Neural cell (in vitro differentiated cells): ENCODE data around the gene RNF20. TPM values are rescaled to one million over a fixed set of nuclear protein-coding genes. Genes with fewer than 3 reads are reported as not detected.

ENCODE experiments used
- H2AFZ ChIP-seq: fragments of 200-600, 300-800 bp; sonication (generic), shearing (Covaris generic); 2 replicates; pipeline ENCODE4 v1.6.0; 2014; ENCODE audit warnings: low read depth, mild to moderate bottlenecking, antibody characterized with exemption, low read length, moderate library complexity
- H3F3A ChIP-seq: fragments of 200-600 bp; shearing (Covaris generic); 2 replicates; pipeline ENCODE4 v1.6.1; 2016; ENCODE audit warnings: mild to moderate bottlenecking, moderate library complexity, mixed read lengths, antibody characterized with exemption, low read length; ENCODE audit not compliant: insufficient read depth, poor library complexity, severe bottlenecking
- H3K27ac ChIP-seq: fragments of 200-600, 300-800 bp; sonication (generic), shearing (Covaris generic); 2 replicates; pipeline ENCODE4 v1.5.1; 2014; ENCODE audit warnings: mild to moderate bottlenecking, low read length, moderate library complexity
- H3K27me3 ChIP-seq: fragments of 300-800, 200-600 bp; sonication (generic), shearing (Covaris generic); 2 replicates; pipeline ENCODE4 v1.6.0; 2014; ENCODE audit warnings: mild to moderate bottlenecking, low read depth, low read length, moderate library complexity; ENCODE audit not compliant: insufficient read depth
- H3K36me3 ChIP-seq: fragments of 300-800, 200-600 bp; sonication (generic), shearing (Covaris generic); 2 replicates; pipeline ENCODE4 v1.5.1; 2014; ENCODE audit warnings: mild to moderate bottlenecking, antibody characterized with exemption, low read length, moderate library complexity; ENCODE audit not compliant: insufficient read depth
- H3K4me2 ChIP-seq: fragments of 300-800, 200-600 bp; sonication (generic), shearing (Covaris generic); 2 replicates; pipeline ENCODE4 v1.6.0; 2014; ENCODE audit warnings: mild to moderate bottlenecking, low read length
- H3K4me3 ChIP-seq: fragments of 300-800, 200-600 bp; sonication (generic), shearing (Covaris generic); 2 replicates; pipeline ENCODE4 v1.5.1; 2014; ENCODE audit warnings: mild to moderate bottlenecking, low read length, moderate library complexity
- H3K79me2 ChIP-seq: fragments of 200-600 bp; shearing (Covaris generic); replicated peaks from 2 replicates; pipeline ENCODE4 v1.6.0; 2014; ENCODE audit warnings: mild to moderate bottlenecking, low read length, moderate library complexity; ENCODE audit not compliant: insufficient read depth
- H3K9ac ChIP-seq: fragments of 300-800, 200-600 bp; sonication (generic), shearing (Covaris generic); 2 replicates; pipeline ENCODE4 v1.6.1; 2016; ENCODE audit warnings: mild to moderate bottlenecking, low read length, mixed read lengths
- H3K9me2 ChIP-seq: fragments of 200-600 bp; shearing (Covaris generic); 2 replicates; pipeline ENCODE4 v1.6.1; 2016; ENCODE audit warnings: mild to moderate bottlenecking, low read length, mixed read lengths; ENCODE audit not compliant: insufficient read depth
- H3K9me3 ChIP-seq: fragments of 200-600, 300-800 bp; sonication (generic), shearing (Covaris generic); 2 replicates; pipeline ENCODE4 v1.6.1; 2016; ENCODE audit warnings: mild to moderate bottlenecking, mixed run types, low read length, moderate library complexity, mixed read lengths
- H4K20me1 ChIP-seq: fragments of 200-600 bp; shearing (Covaris generic); 2 replicates; pipeline ENCODE4 v1.6.1; 2016; ENCODE audit warnings: mild to moderate bottlenecking, mixed run types; ENCODE audit not compliant: insufficient read depth
- EP300 ChIP-seq: fragments of 450-650 bp; conservative IDR thresholded peaks from 2 replicates; pipeline ENCODE4 v1.6.1; 2014; ENCODE audit warnings: antibody characterized with exemption, mild to moderate bottlenecking, moderate library complexity; ENCODE audit not compliant: poor library complexity, severe bottlenecking
- EZH2 ChIP-seq: fragments of 200-600, 300-800 bp; shearing (Covaris generic), sonication (generic); IDR thresholded peaks from 2 replicates; pipeline ENCODE4 v1.6.1; 2014; ENCODE audit warnings: antibody characterized with exemption, low read length, borderline replicate concordance, mild to moderate bottlenecking; ENCODE audit not compliant: insufficient read depth, poor library complexity, severe bottlenecking
- MXI1 ChIP-seq: fragments of 450-650 bp; conservative IDR thresholded peaks from 2 replicates; pipeline ENCODE4 v1.6.1; 2014; ENCODE audit warnings: antibody characterized with exemption, mild to moderate bottlenecking; ENCODE audit not compliant: poor library complexity, severe bottlenecking
- POLR2AphosphoS5 ChIP-seq: IDR thresholded peaks from 2 replicates; pipeline ENCODE4 v1.6.1; 2012
- RAD21 ChIP-seq: fragments of 450-650 bp; conservative IDR thresholded peaks from 2 replicates; pipeline ENCODE4 v1.6.1; 2014; ENCODE audit warnings: antibody characterized with exemption, mild to moderate bottlenecking, moderate library complexity
- SMC3 ChIP-seq: fragments of 450-650 bp; conservative IDR thresholded peaks from 2 replicates; pipeline ENCODE4 v1.6.1; 2014; ENCODE audit warnings: antibody characterized with exemption, mild to moderate bottlenecking, moderate library complexity; ENCODE audit not compliant: poor library complexity
- TAF1 ChIP-seq: IDR thresholded peaks from 2 replicates; pipeline ENCODE4 v1.6.1; 2012; ENCODE audit warnings: low read depth
- polyA minus RNA-seq: library from RNA; depleted of rRNA, polyadenylated mRNA; stranded (reverse); fragments of >200 nt; gene quantifications from 2 replicates; pipeline ENCODE4 v1.2.3, GENCODE V29; 2014
- polyA plus RNA-seq: library from polyadenylated mRNA; depleted of rRNA; stranded (reverse); fragments of >200 nt; gene quantifications from 2 replicates; pipeline ENCODE4 v1.2.3, GENCODE V29; 2014
- TF ChIP-seq, protein P1 (sequence below): fragments of 450-650 bp; IDR thresholded peaks from 2 replicates; pipeline ENCODE4 v1.5.1; 2014; ENCODE audit warnings: antibody characterized with exemption, mild to moderate bottlenecking, moderate library complexity; ENCODE audit not compliant: poor library complexity, severe bottlenecking
- TF ChIP-seq, protein P2 (sequence below): IDR thresholded peaks from 2 replicates; pipeline ENCODE4 v1.6.1; 2012; ENCODE audit warnings: borderline replicate concordance

The RNF20 gene, protein sequence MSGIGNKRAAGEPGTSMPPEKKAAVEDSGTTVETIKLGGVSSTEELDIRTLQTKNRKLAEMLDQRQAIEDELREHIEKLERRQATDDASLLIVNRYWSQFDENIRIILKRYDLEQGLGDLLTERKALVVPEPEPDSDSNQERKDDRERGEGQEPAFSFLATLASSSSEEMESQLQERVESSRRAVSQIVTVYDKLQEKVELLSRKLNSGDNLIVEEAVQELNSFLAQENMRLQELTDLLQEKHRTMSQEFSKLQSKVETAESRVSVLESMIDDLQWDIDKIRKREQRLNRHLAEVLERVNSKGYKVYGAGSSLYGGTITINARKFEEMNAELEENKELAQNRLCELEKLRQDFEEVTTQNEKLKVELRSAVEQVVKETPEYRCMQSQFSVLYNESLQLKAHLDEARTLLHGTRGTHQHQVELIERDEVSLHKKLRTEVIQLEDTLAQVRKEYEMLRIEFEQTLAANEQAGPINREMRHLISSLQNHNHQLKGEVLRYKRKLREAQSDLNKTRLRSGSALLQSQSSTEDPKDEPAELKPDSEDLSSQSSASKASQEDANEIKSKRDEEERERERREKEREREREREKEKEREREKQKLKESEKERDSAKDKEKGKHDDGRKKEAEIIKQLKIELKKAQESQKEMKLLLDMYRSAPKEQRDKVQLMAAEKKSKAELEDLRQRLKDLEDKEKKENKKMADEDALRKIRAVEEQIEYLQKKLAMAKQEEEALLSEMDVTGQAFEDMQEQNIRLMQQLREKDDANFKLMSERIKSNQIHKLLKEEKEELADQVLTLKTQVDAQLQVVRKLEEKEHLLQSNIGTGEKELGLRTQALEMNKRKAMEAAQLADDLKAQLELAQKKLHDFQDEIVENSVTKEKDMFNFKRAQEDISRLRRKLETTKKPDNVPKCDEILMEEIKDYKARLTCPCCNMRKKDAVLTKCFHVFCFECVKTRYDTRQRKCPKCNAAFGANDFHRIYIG
- polyA plus RNA-seq (32.1 and 33.5 TPM in 2 replicates), polyA minus RNA-seq (57.2 and 64.0 TPM in 2 replicates)

DNA sequence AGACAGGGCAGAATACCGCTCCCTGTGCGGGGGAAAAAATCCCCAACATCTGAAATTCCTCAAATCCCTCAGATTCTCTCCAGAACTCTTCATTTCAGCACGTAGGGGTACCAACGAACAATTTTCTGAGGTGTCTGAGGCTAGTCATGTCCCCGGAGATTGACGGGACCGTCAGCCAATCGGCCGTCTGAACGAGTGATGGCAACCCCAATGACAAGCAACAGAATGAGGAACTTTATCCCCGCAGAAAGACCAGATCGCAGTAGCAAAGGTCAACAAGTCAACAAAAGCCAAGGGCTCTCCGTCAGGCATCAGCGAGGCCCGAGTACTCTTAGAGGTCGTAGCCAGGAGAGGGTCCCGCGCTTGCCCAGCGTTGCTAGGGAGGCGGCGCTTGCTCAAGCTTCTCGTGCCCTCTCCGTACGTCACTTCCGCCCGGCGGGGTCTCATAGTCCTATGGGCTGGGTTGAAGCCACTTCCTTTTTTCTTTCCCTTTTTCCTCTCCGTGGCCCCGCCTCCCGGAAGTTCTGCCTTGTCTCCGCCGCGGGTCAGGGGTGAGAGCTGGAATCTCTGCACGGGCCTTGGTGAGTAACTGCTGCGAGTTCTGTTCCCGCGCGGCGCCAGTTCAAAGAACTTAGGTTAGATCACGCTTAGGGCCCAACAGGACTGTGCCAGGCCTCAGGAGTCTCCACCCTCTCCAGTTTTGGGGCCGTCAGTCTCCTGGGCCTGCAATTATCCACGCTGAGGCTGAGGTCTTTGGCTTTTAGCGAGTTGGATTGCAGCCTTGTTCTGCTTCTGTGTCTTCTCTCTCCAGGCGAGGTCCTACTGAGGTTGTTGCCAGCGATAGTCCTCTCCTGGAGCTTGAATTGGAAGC is at the start of gene RNF20:
Gene RNF20 (plus strand): TSS at position 520 of the 871 bp plus-strand sequence. CDS start 1,571 bp downstream, outside the sequence.
- peak within 1 kb of the TSS; percentile 54 for H3K4me2 ChIP-seq
- H3K9ac ChIP-seq, result peak within 1 kb of the TSS; percentile 79
- TF ChIP-seq TAF1 (peak; percentile 63), SMC3 (no peak), EZH2 (no peak), MXI1 (peak; percentile 74), POLR2AphosphoS5 (peak; percentile 68), EP300 (no peak), RAD21 (no peak)
- TF ChIP-seq, protein P1, sequence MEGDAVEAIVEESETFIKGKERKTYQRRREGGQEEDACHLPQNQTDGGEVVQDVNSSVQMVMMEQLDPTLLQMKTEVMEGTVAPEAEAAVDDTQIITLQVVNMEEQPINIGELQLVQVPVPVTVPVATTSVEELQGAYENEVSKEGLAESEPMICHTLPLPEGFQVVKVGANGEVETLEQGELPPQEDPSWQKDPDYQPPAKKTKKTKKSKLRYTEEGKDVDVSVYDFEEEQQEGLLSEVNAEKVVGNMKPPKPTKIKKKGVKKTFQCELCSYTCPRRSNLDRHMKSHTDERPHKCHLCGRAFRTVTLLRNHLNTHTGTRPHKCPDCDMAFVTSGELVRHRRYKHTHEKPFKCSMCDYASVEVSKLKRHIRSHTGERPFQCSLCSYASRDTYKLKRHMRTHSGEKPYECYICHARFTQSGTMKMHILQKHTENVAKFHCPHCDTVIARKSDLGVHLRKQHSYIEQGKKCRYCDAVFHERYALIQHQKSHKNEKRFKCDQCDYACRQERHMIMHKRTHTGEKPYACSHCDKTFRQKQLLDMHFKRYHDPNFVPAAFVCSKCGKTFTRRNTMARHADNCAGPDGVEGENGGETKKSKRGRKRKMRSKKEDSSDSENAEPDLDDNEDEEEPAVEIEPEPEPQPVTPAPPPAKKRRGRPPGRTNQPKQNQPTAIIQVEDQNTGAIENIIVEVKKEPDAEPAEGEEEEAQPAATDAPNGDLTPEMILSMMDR, result peak; percentile 14
- TF ChIP-seq, protein P2, sequence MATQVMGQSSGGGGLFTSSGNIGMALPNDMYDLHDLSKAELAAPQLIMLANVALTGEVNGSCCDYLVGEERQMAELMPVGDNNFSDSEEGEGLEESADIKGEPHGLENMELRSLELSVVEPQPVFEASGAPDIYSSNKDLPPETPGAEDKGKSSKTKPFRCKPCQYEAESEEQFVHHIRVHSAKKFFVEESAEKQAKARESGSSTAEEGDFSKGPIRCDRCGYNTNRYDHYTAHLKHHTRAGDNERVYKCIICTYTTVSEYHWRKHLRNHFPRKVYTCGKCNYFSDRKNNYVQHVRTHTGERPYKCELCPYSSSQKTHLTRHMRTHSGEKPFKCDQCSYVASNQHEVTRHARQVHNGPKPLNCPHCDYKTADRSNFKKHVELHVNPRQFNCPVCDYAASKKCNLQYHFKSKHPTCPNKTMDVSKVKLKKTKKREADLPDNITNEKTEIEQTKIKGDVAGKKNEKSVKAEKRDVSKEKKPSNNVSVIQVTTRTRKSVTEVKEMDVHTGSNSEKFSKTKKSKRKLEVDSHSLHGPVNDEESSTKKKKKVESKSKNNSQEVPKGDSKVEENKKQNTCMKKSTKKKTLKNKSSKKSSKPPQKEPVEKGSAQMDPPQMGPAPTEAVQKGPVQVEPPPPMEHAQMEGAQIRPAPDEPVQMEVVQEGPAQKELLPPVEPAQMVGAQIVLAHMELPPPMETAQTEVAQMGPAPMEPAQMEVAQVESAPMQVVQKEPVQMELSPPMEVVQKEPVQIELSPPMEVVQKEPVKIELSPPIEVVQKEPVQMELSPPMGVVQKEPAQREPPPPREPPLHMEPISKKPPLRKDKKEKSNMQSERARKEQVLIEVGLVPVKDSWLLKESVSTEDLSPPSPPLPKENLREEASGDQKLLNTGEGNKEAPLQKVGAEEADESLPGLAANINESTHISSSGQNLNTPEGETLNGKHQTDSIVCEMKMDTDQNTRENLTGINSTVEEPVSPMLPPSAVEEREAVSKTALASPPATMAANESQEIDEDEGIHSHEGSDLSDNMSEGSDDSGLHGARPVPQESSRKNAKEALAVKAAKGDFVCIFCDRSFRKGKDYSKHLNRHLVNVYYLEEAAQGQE, result no peak
- no peaks in the 10 kb centered on the region for H3K9me3 ChIP-seq
- H3K27ac ChIP-seq, result peak within 1 kb of the TSS; percentile 85
- peak within 1 kb of the TSS; percentile 77 for H3K4me3 ChIP-seq
- H3K9me2 ChIP-seq, result no peaks in the 10 kb centered on the region
- peaks cover 28% of the 10 kb centered on the region for H3K79me2 ChIP-seq
- no peaks in the 10 kb centered on the region for H4K20me1 ChIP-seq
- H3K27me3 ChIP-seq, result no peaks in the 10 kb centered on the region
- no peaks in the 10 kb centered on the region for H3F3A ChIP-seq
- H3K36me3 ChIP-seq, result peaks cover 5% of the 10 kb centered on the region
- peak within 1 kb of the TSS; percentile 73 for H2AFZ ChIP-seq
